ENCODE measurements around the gene FARP1. TPM values are rescaled to one million over a fixed set of nuclear protein-coding genes. Genes with fewer than 3 reads are reported as not detected.

The FARP1 gene
- total RNA-seq, 1 donor from 2014 or later = 128 TPM

DNA sequence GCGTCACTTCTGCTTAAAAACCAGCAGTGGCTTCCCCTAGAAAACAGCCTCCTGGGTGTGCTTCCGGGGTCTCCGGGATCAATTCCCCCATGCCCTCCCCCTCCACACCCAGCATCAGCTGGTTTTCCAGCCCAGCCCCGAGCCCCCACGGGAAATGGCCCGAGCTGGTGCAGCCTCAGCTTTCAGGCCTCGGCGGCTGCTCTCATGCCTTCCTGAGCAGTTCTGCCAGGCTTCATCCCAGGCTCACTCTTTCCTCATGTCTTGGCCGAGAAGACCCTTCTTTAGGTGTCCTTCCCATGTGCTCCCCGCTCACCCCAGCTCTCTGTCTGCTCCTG is 137.2 kb downstream of the FARP1 start:
- Mint-ChIP-seq H3K9me3 (ENCODE audit: unreplicated experiment) (no peaks in the 10 kb centered on the region), H3K4me3 (ENCODE audit: unreplicated experiment) (no peak overlapping the region), H3K27me3 (ENCODE audit: low read depth, unreplicated experiment) (no peaks in the 10 kb centered on the region), H3K27ac (ENCODE audit: unreplicated experiment) (no peak overlapping the region), H3K4me1 (ENCODE audit: low read depth, unreplicated experiment) (peaks cover 13% of the 10 kb centered on the region), H3K36me3 (ENCODE audit: low read depth, unreplicated experiment) (no peaks in the 10 kb centered on the region)
- Histone ChIP-seq H3K36me3 (ENCODE audit: insufficient read depth, low read length) (no peaks in the 10 kb centered on the region), H3K4me3 (ENCODE audit: insufficient read depth, low read depth, low read length) (no peak overlapping the region), H2AFZ (ENCODE audit: low read depth, low read length) (no peak overlapping the region), H3K27ac (ENCODE audit: low read depth, low read length) (no peak overlapping the region), H3K9me3 (ENCODE audit: insufficient read depth, low read depth, low read length) (no peaks in the 10 kb centered on the region), H3K79me2 (ENCODE audit: insufficient read depth, low read length) (peaks cover 52% of the 10 kb centered on the region), H4K20me1 (ENCODE audit: insufficient read depth, low read length) (peaks cover 64% of the 10 kb centered on the region), H3K27me3 (ENCODE audit: insufficient read depth, low read length) (no peaks in the 10 kb centered on the region), H3K4me1 (ENCODE audit: insufficient read depth, low read length) (peaks cover 4% of the 10 kb centered on the region), H3K4me2 (ENCODE audit: low read length) (no peak overlapping the region), H3K9ac (ENCODE audit: low read length) (no peak overlapping the region)
- no peak for DNase-seq (ENCODE audit: low read depth)
- no peak for FAIRE-seq
- TF ChIP-seq, protein P1, sequence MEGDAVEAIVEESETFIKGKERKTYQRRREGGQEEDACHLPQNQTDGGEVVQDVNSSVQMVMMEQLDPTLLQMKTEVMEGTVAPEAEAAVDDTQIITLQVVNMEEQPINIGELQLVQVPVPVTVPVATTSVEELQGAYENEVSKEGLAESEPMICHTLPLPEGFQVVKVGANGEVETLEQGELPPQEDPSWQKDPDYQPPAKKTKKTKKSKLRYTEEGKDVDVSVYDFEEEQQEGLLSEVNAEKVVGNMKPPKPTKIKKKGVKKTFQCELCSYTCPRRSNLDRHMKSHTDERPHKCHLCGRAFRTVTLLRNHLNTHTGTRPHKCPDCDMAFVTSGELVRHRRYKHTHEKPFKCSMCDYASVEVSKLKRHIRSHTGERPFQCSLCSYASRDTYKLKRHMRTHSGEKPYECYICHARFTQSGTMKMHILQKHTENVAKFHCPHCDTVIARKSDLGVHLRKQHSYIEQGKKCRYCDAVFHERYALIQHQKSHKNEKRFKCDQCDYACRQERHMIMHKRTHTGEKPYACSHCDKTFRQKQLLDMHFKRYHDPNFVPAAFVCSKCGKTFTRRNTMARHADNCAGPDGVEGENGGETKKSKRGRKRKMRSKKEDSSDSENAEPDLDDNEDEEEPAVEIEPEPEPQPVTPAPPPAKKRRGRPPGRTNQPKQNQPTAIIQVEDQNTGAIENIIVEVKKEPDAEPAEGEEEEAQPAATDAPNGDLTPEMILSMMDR (IDR thresholded peaks at IDR 0.05; ENCODE audit: insufficient read depth, low read depth, low read length) = no peak

DNA sequence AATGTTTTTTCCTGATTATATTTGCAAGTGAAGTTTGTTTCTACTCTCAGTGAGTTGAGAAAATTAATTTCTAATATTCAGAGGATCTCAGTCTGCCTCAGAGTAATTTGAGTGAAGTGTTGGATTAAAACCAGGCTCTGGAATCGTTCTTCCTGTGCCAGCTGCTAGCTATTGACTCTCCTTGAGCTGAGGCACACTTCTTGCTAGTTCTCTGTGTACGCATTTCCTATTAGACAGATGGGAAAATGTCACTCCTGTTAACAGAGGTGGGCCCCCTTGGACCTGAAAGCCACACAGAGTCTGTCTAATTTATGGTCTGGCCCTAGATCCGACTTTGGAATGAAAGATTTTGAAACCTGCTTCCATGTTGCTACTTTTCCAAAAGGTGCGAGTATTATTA is 141.8 kb downstream of the FARP1 start:
- H3K9me3 Mint-ChIP-seq (ENCODE audit: unreplicated experiment) = no peaks in the 10 kb centered on the region
- no peak for FAIRE-seq
- no peaks in the 10 kb centered on the region for H3K27me3 Mint-ChIP-seq (ENCODE audit: low read depth, unreplicated experiment)
- no peaks in the 10 kb centered on the region for H3K27me3 ChIP-seq (ENCODE audit: insufficient read depth, low read length)
- H3K36me3 Mint-ChIP-seq (ENCODE audit: low read depth, unreplicated experiment) = peaks cover 5% of the 10 kb centered on the region
- H3K27ac ChIP-seq (ENCODE audit: low read depth, low read length) = no peak overlapping the region
- H3K9ac ChIP-seq (ENCODE audit: low read length) = peak overlapping the region; percentile 0
- H3K4me1 ChIP-seq (ENCODE audit: insufficient read depth, low read length) = peaks cover 11% of the 10 kb centered on the region
- H3K79me2 ChIP-seq (ENCODE audit: insufficient read depth, low read length) = peaks cover 45% of the 10 kb centered on the region
- no peaks in the 10 kb centered on the region for H3K36me3 ChIP-seq (ENCODE audit: insufficient read depth, low read length)
- peaks cover 4% of the 10 kb centered on the region for H3K4me1 Mint-ChIP-seq (ENCODE audit: low read depth, unreplicated experiment)
- no peak overlapping the region for H2AFZ ChIP-seq (ENCODE audit: low read depth, low read length)
- TF ChIP-seq EZH2 (IDR thresholded peaks at IDR 0.05; ENCODE audit: insufficient read depth, low read length) = no peak
- TF ChIP-seq, protein P1 (IDR thresholded peaks at IDR 0.05; ENCODE audit: insufficient read depth, low read depth, low read length) = no peak
- H4K20me1 ChIP-seq (ENCODE audit: insufficient read depth, low read length) = peaks cover 55% of the 10 kb centered on the region
- no peak for DNase-seq (ENCODE audit: low read depth)
- no peak overlapping the region for H3K4me3 Mint-ChIP-seq (ENCODE audit: unreplicated experiment)
- H3K9me3 ChIP-seq (ENCODE audit: insufficient read depth, low read depth, low read length) = no peaks in the 10 kb centered on the region
- no peak overlapping the region for H3K4me2 ChIP-seq (ENCODE audit: low read length)
- H3K27ac Mint-ChIP-seq (ENCODE audit: unreplicated experiment) = no peak overlapping the region
- no peak overlapping the region for H3K4me3 ChIP-seq (ENCODE audit: insufficient read depth, low read depth, low read length)

DNA sequence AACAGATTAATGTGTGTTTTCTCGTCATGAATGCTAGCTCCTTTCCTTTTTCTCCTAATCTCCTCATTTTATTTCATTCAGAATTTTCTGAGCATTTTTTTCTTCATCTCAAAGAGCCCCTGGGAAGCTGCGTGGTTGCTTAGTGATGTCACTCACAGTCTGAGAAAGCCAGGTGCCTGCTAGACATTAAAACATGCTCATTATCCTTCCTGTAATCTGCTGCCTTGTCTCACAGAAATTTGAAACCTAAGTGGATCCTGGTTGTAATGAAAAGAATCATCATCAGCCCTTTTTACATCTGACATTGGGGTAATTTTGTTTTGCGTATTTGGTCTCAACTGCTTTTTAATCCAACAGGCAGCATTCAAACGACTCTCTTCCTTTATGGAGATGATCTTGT is 142.4 kb downstream of the FARP1 start:
- Histone ChIP-seq H4K20me1 (ENCODE audit: insufficient read depth, low read length) (peaks cover 55% of the 10 kb centered on the region), H3K9me3 (ENCODE audit: insufficient read depth, low read depth, low read length) (no peaks in the 10 kb centered on the region), H2AFZ (ENCODE audit: low read depth, low read length) (no peak overlapping the region), H3K36me3 (ENCODE audit: insufficient read depth, low read length) (no peaks in the 10 kb centered on the region), H3K4me3 (ENCODE audit: insufficient read depth, low read depth, low read length) (no peak overlapping the region), H3K27me3 (ENCODE audit: insufficient read depth, low read length) (no peaks in the 10 kb centered on the region), H3K79me2 (ENCODE audit: insufficient read depth, low read length) (peaks cover 39% of the 10 kb centered on the region), H3K4me1 (ENCODE audit: insufficient read depth, low read length) (peaks cover 11% of the 10 kb centered on the region), H3K4me2 (ENCODE audit: low read length) (no peak overlapping the region), H3K27ac (ENCODE audit: low read depth, low read length) (peak overlapping the region; percentile 13), H3K9ac (ENCODE audit: low read length) (peak overlapping the region; percentile 0)
- no peaks in the 10 kb centered on the region for H3K9me3 Mint-ChIP-seq (ENCODE audit: unreplicated experiment)
- peaks cover 2% of the 10 kb centered on the region for H3K4me1 Mint-ChIP-seq (ENCODE audit: low read depth, unreplicated experiment)
- H3K36me3 Mint-ChIP-seq (ENCODE audit: low read depth, unreplicated experiment) = peaks cover 5% of the 10 kb centered on the region
- no peak for FAIRE-seq
- TF ChIP-seq, protein P1 (IDR thresholded peaks at IDR 0.05; ENCODE audit: insufficient read depth, low read depth, low read length) = no peak
- TF ChIP-seq EZH2 (IDR thresholded peaks at IDR 0.05; ENCODE audit: insufficient read depth, low read length) = no peak
- peak; percentile 61 for DNase-seq (ENCODE audit: low read depth)
- no peaks in the 10 kb centered on the region for H3K27me3 Mint-ChIP-seq (ENCODE audit: low read depth, unreplicated experiment)
- no peak overlapping the region for H3K4me3 Mint-ChIP-seq (ENCODE audit: unreplicated experiment)
- no peak overlapping the region for H3K27ac Mint-ChIP-seq (ENCODE audit: unreplicated experiment)

Data from astrocyte (in vitro differentiated cells and primary cell).